ENCODE measurements around the gene BIK.

GRCh38 chr22:43110927-43111623 is 525 bp downstream of the BIK start:
- TF ChIP-seq POLR2A (IDR thresholded peaks at IDR 0.05; ENCODE audit: low read depth, low read length) = no peak
- TF ChIP-seq POLR2AphosphoS5 (IDR thresholded peaks at IDR 0.05; ENCODE audit: low read depth, low read length) = no peak

Data from GM12892 (cell line).